HEK293 (cell line): ENCODE data around the gene CENPS.

Source experiments
- HOXD13 ChIP-seq: sonication (generic); formaldehyde crosslinking; IDR thresholded peaks from 2 replicates; pipeline ENCODE4 v1.8.0; 2022; ENCODE audit warnings: missing genetic modification reagents, borderline replicate concordance
- KLF10 ChIP-seq: fragments of 450-650 bp; IDR thresholded peaks from 2 replicates; pipeline ENCODE4 v1.5.1; 2018; ENCODE audit warnings: missing biosample characterization, mild to moderate bottlenecking, missing genetic modification characterization
- SCRT2 ChIP-seq: fragments of 450-650 bp; formaldehyde crosslinking; IDR thresholded peaks from 2 replicates; pipeline ENCODE4 v1.5.1; 2016; ENCODE audit warnings: missing biosample characterization, missing genetic modification characterization
- SETDB1 ChIP-seq: IDR thresholded peaks from one replicate; pipeline ENCODE4 v1.6.1; 2017; ENCODE audit warnings: mild to moderate bottlenecking, low read length, moderate library complexity, mixed read lengths; ENCODE audit not compliant: insufficient read length
- ZBTB20 ChIP-seq: fragments of 450-650 bp; formaldehyde crosslinking; IDR thresholded peaks from 2 replicates; pipeline ENCODE4 v1.5.1; 2016; ENCODE audit warnings: missing biosample characterization, missing genetic modification characterization
- ZBTB48 ChIP-seq: fragments of 450-650 bp; formaldehyde crosslinking; IDR thresholded peaks from 2 replicates; pipeline ENCODE4 v1.5.1; 2016; ENCODE audit warnings: missing biosample characterization, missing genetic modification characterization
- ZFHX2 ChIP-seq: fragments of 450-650 bp; formaldehyde crosslinking; conservative IDR thresholded peaks from 2 replicates; pipeline ENCODE4 v1.5.1; 2016; ENCODE audit warnings: missing biosample characterization, missing genetic modification characterization
- ZFP3 ChIP-seq: fragments of 450-650 bp; formaldehyde crosslinking; IDR thresholded peaks from 2 replicates; pipeline ENCODE4 v1.5.1; 2016; ENCODE audit warnings: low read depth, missing biosample characterization, missing genetic modification characterization
- ZFP69B ChIP-seq: fragments of 450-650 bp; formaldehyde crosslinking; IDR thresholded peaks from 2 replicates; pipeline ENCODE4 v1.5.1; 2016; ENCODE audit warnings: missing biosample characterization, missing genetic modification characterization
- ZNF10 ChIP-seq: fragments of 450-650 bp; formaldehyde crosslinking; IDR thresholded peaks from 2 replicates; pipeline ENCODE4 v1.5.1; 2017; ENCODE audit warnings: missing biosample characterization, missing genetic modification characterization
- ZNF155 ChIP-seq: fragments of 450-650 bp; formaldehyde crosslinking; IDR thresholded peaks from 2 replicates; pipeline ENCODE4 v1.5.1; 2016; ENCODE audit warnings: missing biosample characterization, missing genetic modification characterization
- ZNF184 ChIP-seq: fragments of 450-650 bp; IDR thresholded peaks from 2 replicates; pipeline ENCODE4 v1.5.1; 2018; ENCODE audit warnings: missing biosample characterization, mild to moderate bottlenecking, missing genetic modification characterization
- ZNF23 ChIP-seq: fragments of 450-650 bp; formaldehyde crosslinking; IDR thresholded peaks from 2 replicates; pipeline ENCODE4 v1.5.1; 2016; ENCODE audit warnings: missing biosample characterization, missing genetic modification characterization, borderline replicate concordance
- ZNF266 ChIP-seq: fragments of 450-650 bp; formaldehyde crosslinking; IDR thresholded peaks from 2 replicates; pipeline ENCODE4 v1.5.1; 2016; ENCODE audit warnings: missing biosample characterization, missing genetic modification characterization, low read depth
- ZNF274 ChIP-seq, 2 experiments: fragments of 200-500 bp in 1 of 2; fragments of 450-650 bp in 1 of 2; sonication (Bioruptor generic) in 1 of 2; formaldehyde crosslinking in 1 of 2; IDR thresholded peaks; 2 replicates each; pipeline versions ENCODE4 v1.5.1 to v1.6.1; 2014 to 2016; ENCODE audit warnings: borderline replicate concordance in 1 of 2, inconsistent platforms in 1 of 2, low read length in 1 of 2, missing biosample characterization in 1 of 2, missing genetic modification characterization in 1 of 2
- ZNF514 ChIP-seq: fragments of 450-650 bp; formaldehyde crosslinking; IDR thresholded peaks from 2 replicates; pipeline ENCODE4 v1.5.1; 2016; ENCODE audit warnings: missing biosample characterization, missing genetic modification characterization
- ZNF548 ChIP-seq: fragments of 450-650 bp; formaldehyde crosslinking; IDR thresholded peaks from 2 replicates; pipeline ENCODE4 v1.5.1; 2016; ENCODE audit warnings: missing biosample characterization, missing genetic modification characterization
- ZNF571 ChIP-seq: fragments of 450-650 bp; formaldehyde crosslinking; IDR thresholded peaks from 2 replicates; pipeline ENCODE4 v1.5.0; 2017; ENCODE audit warnings: missing biosample characterization, missing genetic modification characterization
- ZNF596 ChIP-seq: fragments of 450-650 bp; IDR thresholded peaks from 2 replicates; pipeline ENCODE4 v1.5.0; 2018; ENCODE audit warnings: missing biosample characterization, mild to moderate bottlenecking, missing genetic modification characterization, moderate library complexity
- ZNF626 ChIP-seq: fragments of 450-650 bp; sonication (Bioruptor Pico); formaldehyde crosslinking; IDR thresholded peaks from 2 replicates; pipeline ENCODE4 v1.5.1; 2018; ENCODE audit warnings: missing biosample characterization, missing genetic modification characterization, inconsistent platforms
- ZNF670 ChIP-seq: fragments of 450-650 bp; formaldehyde crosslinking; IDR thresholded peaks from 2 replicates; pipeline ENCODE4 v1.5.1; 2016; ENCODE audit warnings: missing biosample characterization, missing genetic modification characterization, low read depth
- ZNF677 ChIP-seq: fragments of 450-650 bp; IDR thresholded peaks from 2 replicates; pipeline ENCODE4 v1.5.0; 2018; ENCODE audit warnings: missing biosample characterization, mild to moderate bottlenecking, missing genetic modification characterization, moderate library complexity
- ZNF76 ChIP-seq: fragments of 450-650 bp; formaldehyde crosslinking; IDR thresholded peaks from 2 replicates; pipeline ENCODE4; 2016; ENCODE audit warnings: low read depth, missing biosample characterization, missing genetic modification characterization, borderline replicate concordance
- ZNF830 ChIP-seq: fragments of 450-650 bp; IDR thresholded peaks from 2 replicates; pipeline ENCODE4 v1.5.0; 2018; ENCODE audit warnings: missing biosample characterization, missing genetic modification characterization, low read depth, mild to moderate bottlenecking, moderate library complexity
- ZSCAN30 ChIP-seq: fragments of 450-650 bp; IDR thresholded peaks from 2 replicates; pipeline ENCODE4 v1.5.1; 2018; ENCODE audit warnings: missing biosample characterization, mild to moderate bottlenecking, missing genetic modification characterization, moderate library complexity
- TF ChIP-seq, protein P1 (sequence below): fragments of 450-650 bp; formaldehyde crosslinking; conservative IDR thresholded peaks from 2 replicates; pipeline ENCODE4 v1.5.1; 2016; ENCODE audit warnings: low read depth, missing biosample characterization, missing genetic modification characterization
- TF ChIP-seq, protein P2 (sequence below): fragments of 450-650 bp; formaldehyde crosslinking; IDR thresholded peaks from 2 replicates; pipeline ENCODE4 v1.5.1; 2017; ENCODE audit warnings: missing biosample characterization, missing genetic modification characterization
- TF ChIP-seq, protein P3 (sequence below): sonication (generic); formaldehyde crosslinking; IDR thresholded peaks from 2 replicates; pipeline ENCODE4 v1.8.1; 2022; ENCODE audit warnings: mild to moderate bottlenecking, moderate library complexity, missing genetic modification reagents
- TF ChIP-seq, protein P4 (sequence below): fragments of 450-650 bp; formaldehyde crosslinking; IDR thresholded peaks from 2 replicates; pipeline ENCODE4 v1.5.1; 2016; ENCODE audit warnings: missing biosample characterization, missing genetic modification characterization
- TF ChIP-seq, protein P5 (sequence below): fragments of 450-650 bp; formaldehyde crosslinking; IDR thresholded peaks from 2 replicates; pipeline ENCODE4 v1.5.1; 2016; ENCODE audit warnings: missing biosample characterization, missing genetic modification characterization

The CENPS gene

DNA sequence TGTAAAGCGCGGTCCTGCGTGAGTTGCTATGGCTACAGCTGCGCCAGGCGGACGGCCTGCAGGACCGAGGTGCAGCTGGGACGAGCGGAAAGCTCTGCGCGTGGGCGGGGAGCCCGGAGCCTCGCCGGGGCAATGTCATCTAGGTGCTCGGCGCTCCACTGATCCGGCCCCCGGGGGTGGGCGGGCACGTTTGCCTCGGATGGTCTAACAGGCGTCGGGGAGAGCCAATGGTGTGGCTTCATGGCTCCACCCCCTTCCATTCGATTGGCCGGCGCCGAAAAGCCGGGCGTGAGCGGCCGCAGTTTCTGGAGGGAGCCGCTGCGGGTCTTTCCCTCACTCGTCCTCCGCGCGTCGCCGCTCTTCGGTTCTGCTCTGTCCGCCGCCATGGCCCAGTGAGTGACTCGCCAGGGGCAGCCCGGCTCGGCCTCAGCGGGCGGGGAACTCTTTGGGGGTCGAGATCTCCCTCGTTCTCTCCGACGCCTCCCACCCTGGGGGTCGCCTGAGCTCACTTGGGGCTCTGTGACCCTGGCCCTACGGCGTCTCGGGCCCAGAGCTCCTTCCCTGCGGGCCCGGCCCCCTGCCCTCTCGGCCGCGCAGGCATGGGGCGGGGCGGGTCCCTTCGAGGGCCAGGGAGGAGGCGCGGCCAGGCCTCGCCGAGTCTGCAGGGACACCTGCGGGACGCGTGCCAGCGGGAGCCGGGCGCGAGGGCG, 31.3 kb upstream of the CENPS start, which contains the start of gene PGD (continued):
- no peak for TF ChIP-seq ZNF571 (tag by site-specific recombination)
- TF ChIP-seq, protein P1, sequence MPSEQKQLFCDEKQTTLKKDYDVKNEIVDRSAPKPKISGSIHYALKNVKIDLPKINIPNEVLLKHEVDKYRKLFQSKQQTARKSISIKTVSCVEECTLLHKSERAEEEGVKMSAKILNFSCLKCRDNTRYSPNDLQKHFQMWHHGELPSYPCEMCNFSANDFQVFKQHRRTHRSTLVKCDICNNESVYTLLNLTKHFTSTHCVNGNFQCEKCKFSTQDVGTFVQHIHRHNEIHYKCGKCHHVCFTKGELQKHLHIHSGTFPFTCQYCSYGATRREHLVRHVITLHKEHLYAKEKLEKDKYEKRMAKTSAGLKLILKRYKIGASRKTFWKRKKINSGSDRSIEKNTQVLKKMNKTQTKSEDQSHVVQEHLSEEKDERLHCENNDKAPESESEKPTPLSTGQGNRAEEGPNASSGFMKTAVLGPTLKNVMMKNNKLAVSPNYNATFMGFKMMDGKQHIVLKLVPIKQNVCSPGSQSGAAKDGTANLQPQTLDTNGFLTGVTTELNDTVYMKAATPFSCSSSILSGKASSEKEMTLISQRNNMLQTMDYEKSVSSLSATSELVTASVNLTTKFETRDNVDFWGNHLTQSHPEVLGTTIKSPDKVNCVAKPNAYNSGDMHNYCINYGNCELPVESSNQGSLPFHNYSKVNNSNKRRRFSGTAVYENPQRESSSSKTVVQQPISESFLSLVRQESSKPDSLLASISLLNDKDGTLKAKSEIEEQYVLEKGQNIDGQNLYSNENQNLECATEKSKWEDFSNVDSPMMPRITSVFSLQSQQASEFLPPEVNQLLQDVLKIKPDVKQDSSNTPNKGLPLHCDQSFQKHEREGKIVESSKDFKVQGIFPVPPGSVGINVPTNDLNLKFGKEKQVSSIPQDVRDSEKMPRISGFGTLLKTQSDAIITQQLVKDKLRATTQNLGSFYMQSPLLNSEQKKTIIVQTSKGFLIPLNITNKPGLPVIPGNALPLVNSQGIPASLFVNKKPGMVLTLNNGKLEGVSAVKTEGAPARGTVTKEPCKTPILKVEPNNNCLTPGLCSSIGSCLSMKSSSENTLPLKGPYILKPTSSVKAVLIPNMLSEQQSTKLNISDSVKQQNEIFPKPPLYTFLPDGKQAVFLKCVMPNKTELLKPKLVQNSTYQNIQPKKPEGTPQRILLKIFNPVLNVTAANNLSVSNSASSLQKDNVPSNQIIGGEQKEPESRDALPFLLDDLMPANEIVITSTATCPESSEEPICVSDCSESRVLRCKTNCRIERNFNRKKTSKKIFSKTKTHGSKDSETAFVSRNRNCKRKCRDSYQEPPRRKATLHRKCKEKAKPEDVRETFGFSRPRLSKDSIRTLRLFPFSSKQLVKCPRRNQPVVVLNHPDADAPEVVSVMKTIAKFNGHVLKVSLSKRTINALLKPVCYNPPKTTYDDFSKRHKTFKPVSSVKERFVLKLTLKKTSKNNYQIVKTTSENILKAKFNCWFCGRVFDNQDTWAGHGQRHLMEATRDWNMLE (tag by site-specific recombination) = peak; percentile 38; the same call in 1 of the 2 replicates
- peak; percentile 56; the same call in 1 of the 2 replicates for TF ChIP-seq SCRT2 (tag by site-specific recombination)
- TF ChIP-seq, protein P2, sequence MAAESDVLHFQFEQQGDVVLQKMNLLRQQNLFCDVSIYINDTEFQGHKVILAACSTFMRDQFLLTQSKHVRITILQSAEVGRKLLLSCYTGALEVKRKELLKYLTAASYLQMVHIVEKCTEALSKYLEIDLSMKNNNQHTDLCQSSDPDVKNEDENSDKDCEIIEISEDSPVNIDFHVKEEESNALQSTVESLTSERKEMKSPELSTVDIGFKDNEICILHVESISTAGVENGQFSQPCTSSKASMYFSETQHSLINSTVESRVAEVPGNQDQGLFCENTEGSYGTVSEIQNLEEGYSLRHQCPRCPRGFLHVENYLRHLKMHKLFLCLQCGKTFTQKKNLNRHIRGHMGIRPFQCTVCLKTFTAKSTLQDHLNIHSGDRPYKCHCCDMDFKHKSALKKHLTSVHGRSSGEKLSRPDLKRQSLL = 0 out of 2 replicates have a peak, but pooled peaks have one; percentile 5
- TF ChIP-seq ZNF10 = no peak
- no peak for TF ChIP-seq ZNF596
- no peak for TF ChIP-seq ZNF155 (tag by site-specific recombination)
- TF ChIP-seq KLF10 (tag by site-specific recombination) = peak; percentile 67; the same call in 1 of the 2 replicates
- TF ChIP-seq SETDB1 = peak; percentile 23
- no peak for TF ChIP-seq ZNF274 (IDR thresholded peaks at IDR 0.05; ENCODE audit: low read length)
- no peak for TF ChIP-seq ZNF274 (tag by site-specific recombination; IDR thresholded peaks at IDR 0.05; ENCODE audit: borderline replicate concordance)
- peak; percentile 83 for TF ChIP-seq ZBTB20 (tag by site-specific recombination)
- TF ChIP-seq, protein P3, sequence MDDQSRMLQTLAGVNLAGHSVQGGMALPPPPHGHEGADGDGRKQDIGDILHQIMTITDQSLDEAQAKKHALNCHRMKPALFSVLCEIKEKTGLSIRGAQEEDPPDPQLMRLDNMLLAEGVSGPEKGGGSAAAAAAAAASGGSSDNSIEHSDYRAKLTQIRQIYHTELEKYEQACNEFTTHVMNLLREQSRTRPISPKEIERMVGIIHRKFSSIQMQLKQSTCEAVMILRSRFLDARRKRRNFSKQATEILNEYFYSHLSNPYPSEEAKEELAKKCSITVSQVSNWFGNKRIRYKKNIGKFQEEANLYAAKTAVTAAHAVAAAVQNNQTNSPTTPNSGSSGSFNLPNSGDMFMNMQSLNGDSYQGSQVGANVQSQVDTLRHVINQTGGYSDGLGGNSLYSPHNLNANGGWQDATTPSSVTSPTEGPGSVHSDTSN (CRISPR knock-in tag) = peak; percentile 68
- peak; percentile 93 for TF ChIP-seq ZFHX2 (tag by site-specific recombination)
- TF ChIP-seq ZBTB48 = peak; percentile 97
- 0 out of 2 replicates have a peak, but pooled peaks have one; percentile 13 for TF ChIP-seq HOXD13 (CRISPR knock-in tag)
- TF ChIP-seq, protein P4, sequence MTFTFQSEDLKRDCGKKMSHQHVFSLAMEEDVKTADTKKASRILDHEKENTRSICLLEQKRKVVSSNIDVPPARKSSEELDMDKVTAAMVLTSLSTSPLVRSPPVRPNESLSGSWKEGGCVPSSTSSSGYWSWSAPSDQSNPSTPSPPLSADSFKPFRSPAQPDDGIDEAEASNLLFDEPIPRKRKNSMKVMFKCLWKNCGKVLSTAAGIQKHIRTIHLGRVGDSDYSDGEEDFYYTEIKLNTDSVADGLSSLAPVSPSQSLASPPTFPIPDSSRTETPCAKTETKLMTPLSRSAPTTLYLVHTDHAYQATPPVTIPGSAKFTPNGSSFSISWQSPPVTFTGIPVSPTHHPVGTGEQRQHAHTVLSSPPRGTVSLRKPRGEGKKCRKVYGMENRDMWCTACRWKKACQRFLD (tag by site-specific recombination) = peak; percentile 62
- TF ChIP-seq, protein P5, sequence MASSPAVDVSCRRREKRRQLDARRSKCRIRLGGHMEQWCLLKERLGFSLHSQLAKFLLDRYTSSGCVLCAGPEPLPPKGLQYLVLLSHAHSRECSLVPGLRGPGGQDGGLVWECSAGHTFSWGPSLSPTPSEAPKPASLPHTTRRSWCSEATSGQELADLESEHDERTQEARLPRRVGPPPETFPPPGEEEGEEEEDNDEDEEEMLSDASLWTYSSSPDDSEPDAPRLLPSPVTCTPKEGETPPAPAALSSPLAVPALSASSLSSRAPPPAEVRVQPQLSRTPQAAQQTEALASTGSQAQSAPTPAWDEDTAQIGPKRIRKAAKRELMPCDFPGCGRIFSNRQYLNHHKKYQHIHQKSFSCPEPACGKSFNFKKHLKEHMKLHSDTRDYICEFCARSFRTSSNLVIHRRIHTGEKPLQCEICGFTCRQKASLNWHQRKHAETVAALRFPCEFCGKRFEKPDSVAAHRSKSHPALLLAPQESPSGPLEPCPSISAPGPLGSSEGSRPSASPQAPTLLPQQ = peak; percentile 96
- TF ChIP-seq ZFP69B (tag by site-specific recombination) = peak; percentile 87
- TF ChIP-seq ZNF23 (tag by site-specific recombination) = no peak
- TF ChIP-seq ZNF677 = no peak
- no peak for TF ChIP-seq ZNF184 (tag by site-specific recombination)
- TF ChIP-seq ZNF266 = no peak
- no peak for TF ChIP-seq ZNF670 (tag by site-specific recombination)
- TF ChIP-seq ZFP3 (tag by site-specific recombination) = no peak
- no peak for TF ChIP-seq ZNF626 (tag by site-specific recombination)
- peak; percentile 63 for TF ChIP-seq ZNF76 (tag by site-specific recombination)
- TF ChIP-seq ZNF548 (tag by site-specific recombination) = no peak
- no peak for TF ChIP-seq ZNF830 (tag by site-specific recombination)
- TF ChIP-seq ZNF514 = no peak
- peak; percentile 35; the same call in 1 of the 2 replicates for TF ChIP-seq ZSCAN30 (tag by site-specific recombination)
